ENCODE data around the gene RRP9.

DNA sequence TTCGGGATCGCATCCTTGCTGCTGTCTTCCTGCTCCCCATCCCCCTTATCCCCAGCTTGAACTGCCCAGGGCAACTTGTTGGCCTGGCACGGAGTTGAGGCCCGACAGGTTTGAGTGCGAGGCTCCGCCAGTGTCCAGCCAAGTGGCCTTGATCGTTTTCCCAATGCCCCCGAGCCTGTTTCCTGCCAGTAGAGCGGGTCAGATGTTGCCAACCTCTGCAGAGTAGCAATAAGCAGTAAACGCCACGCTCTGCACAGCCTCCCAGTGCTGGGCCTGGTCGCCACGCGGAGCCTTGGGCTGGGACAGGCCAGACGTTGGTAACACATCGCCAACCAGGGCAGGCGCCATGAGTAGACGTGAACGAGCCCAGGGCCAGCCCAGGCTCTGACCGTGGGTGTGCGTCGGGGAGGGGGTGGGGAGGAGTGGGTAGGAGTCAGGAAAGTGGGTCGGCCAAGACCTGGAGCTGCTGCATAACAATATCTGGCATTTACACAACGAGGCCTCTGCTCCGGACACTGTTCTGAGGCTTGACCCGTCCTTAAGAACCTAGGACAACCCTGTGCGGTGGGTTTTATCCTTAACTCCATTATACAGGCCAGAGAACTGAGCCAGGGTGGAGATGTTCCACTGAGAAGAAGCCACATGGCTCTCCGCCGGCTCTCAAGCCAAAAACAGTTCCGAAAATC lies 32.7 kb upstream of the RRP9 start:
- TF ChIP-seq, protein P1, sequence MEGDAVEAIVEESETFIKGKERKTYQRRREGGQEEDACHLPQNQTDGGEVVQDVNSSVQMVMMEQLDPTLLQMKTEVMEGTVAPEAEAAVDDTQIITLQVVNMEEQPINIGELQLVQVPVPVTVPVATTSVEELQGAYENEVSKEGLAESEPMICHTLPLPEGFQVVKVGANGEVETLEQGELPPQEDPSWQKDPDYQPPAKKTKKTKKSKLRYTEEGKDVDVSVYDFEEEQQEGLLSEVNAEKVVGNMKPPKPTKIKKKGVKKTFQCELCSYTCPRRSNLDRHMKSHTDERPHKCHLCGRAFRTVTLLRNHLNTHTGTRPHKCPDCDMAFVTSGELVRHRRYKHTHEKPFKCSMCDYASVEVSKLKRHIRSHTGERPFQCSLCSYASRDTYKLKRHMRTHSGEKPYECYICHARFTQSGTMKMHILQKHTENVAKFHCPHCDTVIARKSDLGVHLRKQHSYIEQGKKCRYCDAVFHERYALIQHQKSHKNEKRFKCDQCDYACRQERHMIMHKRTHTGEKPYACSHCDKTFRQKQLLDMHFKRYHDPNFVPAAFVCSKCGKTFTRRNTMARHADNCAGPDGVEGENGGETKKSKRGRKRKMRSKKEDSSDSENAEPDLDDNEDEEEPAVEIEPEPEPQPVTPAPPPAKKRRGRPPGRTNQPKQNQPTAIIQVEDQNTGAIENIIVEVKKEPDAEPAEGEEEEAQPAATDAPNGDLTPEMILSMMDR (IDR thresholded peaks at IDR 0.05), result no peak
- no peak for TF ChIP-seq EZH2 (IDR thresholded peaks at IDR 0.05; ENCODE audit: borderline replicate concordance, insufficient read depth, low read depth, low read length, poor library complexity, severe bottlenecking)

Data from B cell (primary cell).